ENCODE measurements around the gene IGFL1. TPM values are rescaled to one million over a fixed set of nuclear protein-coding genes. Genes with fewer than 3 reads are reported as not detected.
"Not testable (repeated sequence)": the region's sequence is repeated elsewhere in the genome, so short reads cannot be mapped to it uniquely, and the experiment has no call there.

The IGFL1 gene
- total and polyA plus RNA-seq, 2 of the 4 experiments (the other 2 are of a cell fraction) = not detected

GRCh38 chr19:46184775-46185710 is 44.5 kb upstream of the IGFL1 start:
- H3K4me3 ChIP-seq (ENCODE audit: insufficient read depth, low read depth, low read length); H2BK20ac ChIP-seq (ENCODE audit: low read depth, low read length); H2AK5ac ChIP-seq (ENCODE audit: low read depth, low read length); H3K4ac ChIP-seq (ENCODE audit: low read depth, low read length); H2BK15ac ChIP-seq (ENCODE audit: low read depth, low read length); H2AFZ ChIP-seq (replicated peaks; ENCODE audit: low read length, poor library complexity); H2BK120ac ChIP-seq (ENCODE audit: low read depth, low read length); BruUV-seq (replicated peaks); dilution Hi-C loops (cut with HindIII; ENCODE audit: low sequenced_read_pairs, unreplicated experiment); H3K36me3 ChIP-seq (ENCODE audit: control insufficient read depth, insufficient read depth, low read length); H3K23ac ChIP-seq (ENCODE audit: low read depth, low read length); H2AK9ac ChIP-seq (replicated peaks; ENCODE audit: low read depth, low read length, poor library complexity); H4K5ac ChIP-seq (ENCODE audit: low read depth, low read length); H3K18ac ChIP-seq (ENCODE audit: low read depth, low read length); H4K8ac ChIP-seq (ENCODE audit: low read depth in 2 of 2, low read length in 2 of 2); intact Hi-C loops (cut with micrococcal nuclease); H3K9ac ChIP-seq (ENCODE audit: low read depth, low read length); H3K9me3 ChIP-seq (ENCODE audit: control insufficient read depth, insufficient read depth, low read length); H3K79me1 ChIP-seq (ENCODE audit: low read depth in 1 of 2, low read length in 2 of 2); H3K27ac ChIP-seq (ENCODE audit: insufficient read depth, low read length); CTCF ChIA-PET; H4K20me1 ChIP-seq (ENCODE audit: insufficient read depth, low read length); H4K91ac ChIP-seq (ENCODE audit: insufficient read depth, low read depth, low read length); H3K56ac ChIP-seq (ENCODE audit: extremely low read depth, insufficient read depth, low read length); H3K4me2 ChIP-seq (ENCODE audit: low read depth, low read length); H3K14ac ChIP-seq (replicated peaks; ENCODE audit: low read depth, low read length); POLR2A ChIA-PET (ENCODE audit: unreplicated experiment); H2BK5ac ChIP-seq (ENCODE audit: low read depth, low read length, poor library complexity, severe bottlenecking); H3K9me1 ChIP-seq (ENCODE audit: insufficient read depth, low read length); DNase-seq; H3K4me1 ChIP-seq (ENCODE audit: control insufficient read depth, insufficient read depth, low read length); ATAC-seq (ENCODE audit: low read depth): not testable (repeated sequence)
- no CpG with 5 or more reads among the region's 6 CpGs for WGBS, 2 experiments (ENCODE audit: extremely low coverage in 2 of 2, insufficient read length in 1 of 2)
- H3K27me3 ChIP-seq (ENCODE audit: control insufficient read depth, insufficient read depth, low read length) = peaks cover 41% of the 10 kb centered on the region
- in situ Hi-C loops (cut with MboI; ENCODE audit: low sequenced_read_pairs) = loop anchor here (5.0 kb wide), 1 partner anchor 103 kb away; no protein-coding TSS in a partner anchor
